ENCODE results near the gene GBE1. TPM values are rescaled to one million over a fixed set of nuclear protein-coding genes. Genes with fewer than 3 reads are reported as not detected.

Gene GBE1
- total RNA-seq, 1 donor: 184 TPM

DNA sequence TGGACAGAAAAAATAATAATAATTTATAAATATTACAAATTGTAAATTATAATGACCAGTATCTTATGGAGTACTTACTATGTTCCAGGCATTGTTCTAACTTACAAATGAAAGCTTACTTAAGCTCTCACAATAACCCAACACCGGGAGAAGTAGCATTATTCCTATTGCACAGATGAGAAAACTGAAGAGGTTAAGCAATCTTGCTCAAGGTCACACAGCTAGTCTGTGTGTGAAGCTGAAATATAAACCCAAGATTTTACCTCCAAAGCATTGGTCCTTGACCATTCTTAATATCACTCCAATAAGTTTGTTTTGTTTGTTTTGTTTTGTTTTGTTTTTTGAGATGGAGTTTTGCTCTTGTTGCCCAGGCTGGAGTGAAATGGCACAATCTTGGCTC, 43.1 kb downstream of the GBE1 start:
- H3K36me3 ChIP-seq (ENCODE audit: insufficient read depth, low read length): no peaks in the 10 kb centered on the region
- H4K20me1 ChIP-seq (ENCODE audit: insufficient read depth, low read length): no peaks in the 10 kb centered on the region
- TF ChIP-seq, protein P1, sequence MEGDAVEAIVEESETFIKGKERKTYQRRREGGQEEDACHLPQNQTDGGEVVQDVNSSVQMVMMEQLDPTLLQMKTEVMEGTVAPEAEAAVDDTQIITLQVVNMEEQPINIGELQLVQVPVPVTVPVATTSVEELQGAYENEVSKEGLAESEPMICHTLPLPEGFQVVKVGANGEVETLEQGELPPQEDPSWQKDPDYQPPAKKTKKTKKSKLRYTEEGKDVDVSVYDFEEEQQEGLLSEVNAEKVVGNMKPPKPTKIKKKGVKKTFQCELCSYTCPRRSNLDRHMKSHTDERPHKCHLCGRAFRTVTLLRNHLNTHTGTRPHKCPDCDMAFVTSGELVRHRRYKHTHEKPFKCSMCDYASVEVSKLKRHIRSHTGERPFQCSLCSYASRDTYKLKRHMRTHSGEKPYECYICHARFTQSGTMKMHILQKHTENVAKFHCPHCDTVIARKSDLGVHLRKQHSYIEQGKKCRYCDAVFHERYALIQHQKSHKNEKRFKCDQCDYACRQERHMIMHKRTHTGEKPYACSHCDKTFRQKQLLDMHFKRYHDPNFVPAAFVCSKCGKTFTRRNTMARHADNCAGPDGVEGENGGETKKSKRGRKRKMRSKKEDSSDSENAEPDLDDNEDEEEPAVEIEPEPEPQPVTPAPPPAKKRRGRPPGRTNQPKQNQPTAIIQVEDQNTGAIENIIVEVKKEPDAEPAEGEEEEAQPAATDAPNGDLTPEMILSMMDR (IDR thresholded peaks at IDR 0.05; ENCODE audit: extremely low read depth, low read depth, low read length): no peak
- H3K9me3 ChIP-seq (ENCODE audit: low read depth, low read length): no peaks in the 10 kb centered on the region
- no peak overlapping the region for H3K4me2 ChIP-seq (ENCODE audit: insufficient read depth, low read length)
- peaks cover 69% of the 10 kb centered on the region for H3K79me2 ChIP-seq (ENCODE audit: insufficient read depth, low read length)
- no peak for DNase-seq (ENCODE audit: insufficient read length, low spot score, missing footprints)
- H3K4me3 ChIP-seq (ENCODE audit: insufficient read depth, low read length): no peak overlapping the region
- no peaks in the 10 kb centered on the region for H3K27me3 ChIP-seq (ENCODE audit: insufficient read depth, low read length)
- H2AFZ ChIP-seq (ENCODE audit: low read length): no peak overlapping the region
- no peak overlapping the region for H3K27ac ChIP-seq (ENCODE audit: low read depth, low read length)
- peaks cover 11% of the 10 kb centered on the region for H3K4me1 ChIP-seq (ENCODE audit: insufficient read depth, low read length)

DNA sequence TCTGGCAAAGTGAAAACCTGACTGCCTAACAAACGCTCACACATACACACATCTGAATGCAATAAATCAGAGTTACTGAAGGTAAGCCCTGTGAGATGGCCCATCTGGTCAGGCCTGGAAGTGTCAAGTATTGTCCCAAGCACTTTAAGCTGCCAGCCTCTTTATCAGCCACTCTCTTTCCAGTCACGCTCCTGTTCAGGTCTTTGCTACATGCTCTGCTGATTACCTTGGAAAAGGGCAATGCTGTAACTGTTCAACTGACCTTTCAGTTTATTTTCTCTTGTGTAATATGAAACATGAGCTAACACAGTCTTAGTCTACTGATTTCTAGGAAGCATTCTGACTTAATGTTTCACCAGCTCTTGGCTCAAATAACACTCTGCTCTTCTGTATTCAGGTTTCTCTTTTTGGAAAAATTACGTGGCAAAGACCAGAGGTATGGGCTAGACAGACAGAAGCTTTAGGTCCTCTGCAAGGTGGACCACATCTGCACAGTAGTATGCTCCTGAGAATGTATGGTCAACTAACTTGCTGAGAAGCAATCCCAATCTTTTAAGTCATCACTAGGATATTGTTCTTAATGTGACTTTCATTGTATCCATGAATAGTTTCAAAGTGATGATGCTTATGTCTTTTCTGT, 44.5 kb downstream of the GBE1 start:
- H3K9me3 ChIP-seq (ENCODE audit: low read depth, low read length): no peaks in the 10 kb centered on the region
- peaks cover 6% of the 10 kb centered on the region for H3K36me3 ChIP-seq (ENCODE audit: insufficient read depth, low read length)
- peak overlapping the region; percentile 5 for H3K4me3 ChIP-seq (ENCODE audit: insufficient read depth, low read length)
- peaks cover 62% of the 10 kb centered on the region for H3K79me2 ChIP-seq (ENCODE audit: insufficient read depth, low read length)
- peak overlapping the region; percentile 25 for H3K27ac ChIP-seq (ENCODE audit: low read depth, low read length)
- H3K27me3 ChIP-seq (ENCODE audit: insufficient read depth, low read length): no peaks in the 10 kb centered on the region
- TF ChIP-seq, protein P1 (IDR thresholded peaks at IDR 0.05; ENCODE audit: extremely low read depth, low read depth, low read length): no peak
- no peak for DNase-seq (ENCODE audit: insufficient read length, low spot score, missing footprints)
- H4K20me1 ChIP-seq (ENCODE audit: insufficient read depth, low read length): no peaks in the 10 kb centered on the region
- H2AFZ ChIP-seq (ENCODE audit: low read length): peak overlapping the region; percentile 0
- peak overlapping the region; percentile 55 for H3K4me2 ChIP-seq (ENCODE audit: insufficient read depth, low read length)
- H3K4me1 ChIP-seq (ENCODE audit: insufficient read depth, low read length): peaks cover 11% of the 10 kb centered on the region

DNA sequence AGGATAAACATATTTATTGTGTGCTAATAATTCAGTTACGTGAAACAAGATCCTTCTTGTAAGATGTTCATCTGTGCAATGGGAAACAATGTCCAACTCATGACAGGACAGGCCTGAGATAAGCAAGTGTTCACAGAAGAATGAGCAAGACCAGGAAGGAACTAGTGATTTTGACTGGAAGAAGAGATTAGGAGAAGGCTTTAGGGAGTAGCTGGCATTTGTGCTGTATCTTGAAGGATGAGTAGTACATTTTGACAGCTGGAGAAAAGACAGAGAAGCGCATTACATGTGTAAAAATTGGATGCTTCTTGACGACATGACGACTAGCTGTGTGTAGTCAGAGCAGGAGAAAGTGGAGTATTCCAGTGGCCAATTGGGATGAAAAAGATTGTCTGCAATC, 48.4 kb downstream of the GBE1 start:
- no peak for DNase-seq (ENCODE audit: insufficient read length, low spot score, missing footprints)
- no peak overlapping the region for H3K27ac ChIP-seq (ENCODE audit: low read depth, low read length)
- H2AFZ ChIP-seq (ENCODE audit: low read length): no peak overlapping the region

DNA sequence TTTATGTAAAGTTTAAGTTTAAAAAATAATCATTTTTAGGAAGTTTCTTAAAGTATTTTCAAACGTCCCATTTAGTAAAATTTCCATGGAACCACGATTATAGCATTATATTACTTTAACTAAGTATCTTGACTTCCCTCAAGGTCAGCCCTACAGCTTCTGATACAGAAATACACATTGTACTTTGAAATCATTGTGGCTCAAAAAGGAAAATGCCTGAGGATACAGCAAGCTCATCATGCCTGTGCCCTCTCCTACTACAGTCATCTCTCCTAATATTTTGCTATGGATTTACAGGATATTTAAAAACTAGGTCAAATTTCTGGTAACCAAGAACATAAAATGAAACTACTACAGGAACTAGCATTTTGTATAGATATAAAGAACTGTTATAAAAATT, 51.8 kb downstream of the GBE1 start:
- Histone ChIP-seq H4K20me1 (ENCODE audit: insufficient read depth, low read length) (no peaks in the 10 kb centered on the region), H3K4me3 (ENCODE audit: insufficient read depth, low read length) (no peak overlapping the region), H3K9me3 (ENCODE audit: low read depth, low read length) (no peaks in the 10 kb centered on the region), H3K4me2 (ENCODE audit: insufficient read depth, low read length) (no peak overlapping the region), H3K27me3 (ENCODE audit: insufficient read depth, low read length) (no peaks in the 10 kb centered on the region), H3K27ac (ENCODE audit: low read depth, low read length) (no peak overlapping the region), H3K36me3 (ENCODE audit: insufficient read depth, low read length) (peaks cover 6% of the 10 kb centered on the region), H2AFZ (ENCODE audit: low read length) (no peak overlapping the region), H3K79me2 (ENCODE audit: insufficient read depth, low read length) (peaks cover 55% of the 10 kb centered on the region), H3K4me1 (ENCODE audit: insufficient read depth, low read length) (no peaks in the 10 kb centered on the region)
- TF ChIP-seq, protein P1 (IDR thresholded peaks at IDR 0.05; ENCODE audit: extremely low read depth, low read depth, low read length): no peak
- DNase-seq (ENCODE audit: insufficient read length, low spot score, missing footprints): no peak

More for the DNA sequence above, 48.4 kb downstream of the GBE1 start:
- Histone ChIP-seq H3K4me2 (ENCODE audit: insufficient read depth, low read length) (no peak overlapping the region), H3K9me3 (ENCODE audit: low read depth, low read length) (no peaks in the 10 kb centered on the region), H4K20me1 (ENCODE audit: insufficient read depth, low read length) (no peaks in the 10 kb centered on the region), H3K79me2 (ENCODE audit: insufficient read depth, low read length) (peaks cover 56% of the 10 kb centered on the region), H3K4me3 (ENCODE audit: insufficient read depth, low read length) (no peak overlapping the region), H3K27me3 (ENCODE audit: insufficient read depth, low read length) (no peaks in the 10 kb centered on the region), H3K4me1 (ENCODE audit: insufficient read depth, low read length) (peaks cover 11% of the 10 kb centered on the region), H3K36me3 (ENCODE audit: insufficient read depth, low read length) (peaks cover 6% of the 10 kb centered on the region)
- TF ChIP-seq, protein P1 (IDR thresholded peaks at IDR 0.05; ENCODE audit: extremely low read depth, low read depth, low read length): no peak
